ENCODE measurements around the gene SPRYD3.

SPRYD3 gene

GRCh38 chr12:53062977-53063707 lies 16.0 kb downstream of the SPRYD3 start:
- 76% methylated on average over 14 of the region's 14 CpGs for WGBS
- Histone ChIP-seq H3K9me3 (ENCODE audit: control insufficient read depth, low read length) (no peaks in the 10 kb centered on the region), H2AFZ (ENCODE audit: low read depth, low read length) (no peak overlapping the region)

DNA sequence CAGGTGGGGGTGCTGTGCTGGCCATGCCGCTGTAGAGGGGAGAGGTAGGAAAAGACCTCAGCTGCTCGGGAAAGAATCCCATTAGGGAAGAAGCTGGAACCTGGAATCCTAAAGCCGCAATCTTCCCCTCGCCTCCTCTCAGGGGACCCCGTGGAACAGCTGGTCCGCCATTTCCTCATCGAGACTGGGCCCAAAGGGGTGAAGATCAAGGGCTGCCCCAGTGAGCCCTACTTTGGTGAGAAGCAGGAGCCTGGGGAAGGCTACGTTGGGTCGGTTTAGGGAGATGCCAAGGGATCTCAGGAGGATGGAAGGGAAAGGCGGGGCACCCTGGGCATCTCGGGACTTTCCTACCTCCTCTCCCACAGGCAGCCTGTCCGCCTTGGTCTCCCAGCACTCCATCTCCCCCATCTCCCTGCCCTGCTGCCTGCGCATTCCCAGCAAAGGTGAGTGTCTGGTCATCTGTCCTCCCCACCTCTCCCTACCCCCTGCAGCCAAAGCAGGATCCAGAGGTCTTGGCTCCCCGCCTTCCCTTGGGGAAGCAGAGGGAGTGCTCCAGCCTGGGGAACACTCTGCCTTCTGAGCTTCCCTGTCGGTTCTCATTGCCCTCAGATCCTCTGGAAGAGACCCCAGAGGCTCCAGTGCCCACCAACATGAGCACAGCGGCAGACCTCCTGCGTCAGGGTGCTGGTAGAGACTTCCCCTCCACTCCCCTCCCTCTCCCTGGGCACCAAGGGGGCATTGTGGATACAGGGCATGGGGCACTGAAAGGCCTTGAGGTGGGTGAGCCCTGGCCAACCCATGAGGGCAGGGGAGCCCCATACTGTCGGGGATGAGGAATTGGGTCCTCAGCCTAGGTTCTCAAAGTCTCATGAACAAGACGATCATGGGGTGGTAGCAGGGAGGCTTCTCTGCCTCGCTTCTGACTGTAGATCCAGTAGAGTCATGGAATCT lies 16.9 kb downstream of the SPRYD3 start:
- 90% methylated on average over 18 of the region's 20 CpGs for WGBS
- Histone ChIP-seq H3K23ac (ENCODE audit: low read length in 2 of 2) (no peak overlapping the region), H4K91ac (ENCODE audit: low read length) (no peak overlapping the region), H2AK5ac (ENCODE audit: low read length, severe bottlenecking) (no peak overlapping the region), H3K27me3 (ENCODE audit: control insufficient read depth in 1 of 2, insufficient read depth in 1 of 2, low read length in 2 of 2) (no peaks in the 10 kb centered on the region), H2BK5ac (ENCODE audit: low read depth, low read length, poor library complexity, severe bottlenecking) (no peak overlapping the region), H2BK15ac (ENCODE audit: low read depth, poor library complexity, severe bottlenecking) (peak overlapping the region; percentile 17), H2BK120ac (ENCODE audit: low read depth, low read length) (no peak overlapping the region), H2AFZ (ENCODE audit: low read depth, low read length) (no peak overlapping the region), H3K9me3 (ENCODE audit: control insufficient read depth, low read length) (no peaks in the 10 kb centered on the region), H3K4me2 (ENCODE audit: low read length, poor library complexity, severe bottlenecking) (no peak overlapping the region), H3K36me3 (ENCODE audit: control insufficient read depth in 1 of 2, insufficient read depth in 2 of 2, low read depth in 1 of 2, low read length in 2 of 2) (peaks cover 76 to 90% of the 10 kb centered on the region in 2 experiments), H4K8ac (ENCODE audit: low read length) (no peak overlapping the region), H3K4me3 (ENCODE audit: insufficient read depth in 1 of 2, low read depth in 1 of 2, low read length in 2 of 2) (no peak overlapping the region), H3K9ac (ENCODE audit: low read length) (peak overlapping the region; percentile 71), H3K18ac (ENCODE audit: low read depth in 1 of 2, low read length in 2 of 2) (peak overlapping the region in 1 of 2 experiments; percentile 43), H3K4ac (ENCODE audit: low read depth in 1 of 2, low read length in 2 of 2) (no peak overlapping the region), H3K79me1 (replicated peaks; ENCODE audit: low read length, poor library complexity, severe bottlenecking) (peaks cover 3% of the 10 kb centered on the region), H3K27ac (ENCODE audit: low read length, poor library complexity, severe bottlenecking) (no peak overlapping the region), H2BK12ac (ENCODE audit: low read length in 2 of 2) (no peak overlapping the region), H3K14ac (ENCODE audit: low read length in 2 of 2) (peak overlapping the region in 1 of 2 experiments; percentile 22), H3K4me1 (ENCODE audit: control insufficient read depth, insufficient read depth, low read depth, low read length) (peaks cover 34% of the 10 kb centered on the region)
- DNase-seq, result no peak

More at GRCh38 chr12:53062977-53063707, 16.0 kb downstream of the SPRYD3 start:
- Histone ChIP-seq H3K27ac (ENCODE audit: low read length, poor library complexity, severe bottlenecking) (no peak overlapping the region), H3K36me3 (ENCODE audit: control insufficient read depth in 1 of 2, insufficient read depth in 2 of 2, low read depth in 1 of 2, low read length in 2 of 2) (peaks cover 68 to 88% of the 10 kb centered on the region in 2 experiments), H4K8ac (ENCODE audit: low read length) (no peak overlapping the region), H2BK120ac (ENCODE audit: low read depth, low read length) (no peak overlapping the region), H3K18ac (ENCODE audit: low read depth in 1 of 2, low read length in 2 of 2) (no peak overlapping the region), H3K4me3 (ENCODE audit: insufficient read depth in 1 of 2, low read depth in 1 of 2, low read length in 2 of 2) (no peak overlapping the region), H3K4ac (ENCODE audit: low read depth in 1 of 2, low read length in 2 of 2) (no peak overlapping the region), H3K14ac (ENCODE audit: low read length in 2 of 2) (no peak overlapping the region), H4K91ac (ENCODE audit: low read length) (no peak overlapping the region), H3K4me2 (ENCODE audit: low read length, poor library complexity, severe bottlenecking) (no peak overlapping the region), H3K4me1 (ENCODE audit: control insufficient read depth, insufficient read depth, low read depth, low read length) (peaks cover 37% of the 10 kb centered on the region), H2BK15ac (ENCODE audit: low read depth, poor library complexity, severe bottlenecking) (no peak overlapping the region), H3K79me1 (replicated peaks; ENCODE audit: low read length, poor library complexity, severe bottlenecking) (peaks cover 3% of the 10 kb centered on the region), H3K23ac (ENCODE audit: low read length in 2 of 2) (no peak overlapping the region), H2BK5ac (ENCODE audit: low read depth, low read length, poor library complexity, severe bottlenecking) (no peak overlapping the region), H3K9ac (ENCODE audit: low read length) (peak overlapping the region; percentile 76), H3K27me3 (ENCODE audit: control insufficient read depth in 1 of 2, insufficient read depth in 1 of 2, low read length in 2 of 2) (no peaks in the 10 kb centered on the region), H2BK12ac (ENCODE audit: low read length in 2 of 2) (no peak overlapping the region), H2AK5ac (ENCODE audit: low read length, severe bottlenecking) (no peak overlapping the region)
- no peak for DNase-seq

DNA sequence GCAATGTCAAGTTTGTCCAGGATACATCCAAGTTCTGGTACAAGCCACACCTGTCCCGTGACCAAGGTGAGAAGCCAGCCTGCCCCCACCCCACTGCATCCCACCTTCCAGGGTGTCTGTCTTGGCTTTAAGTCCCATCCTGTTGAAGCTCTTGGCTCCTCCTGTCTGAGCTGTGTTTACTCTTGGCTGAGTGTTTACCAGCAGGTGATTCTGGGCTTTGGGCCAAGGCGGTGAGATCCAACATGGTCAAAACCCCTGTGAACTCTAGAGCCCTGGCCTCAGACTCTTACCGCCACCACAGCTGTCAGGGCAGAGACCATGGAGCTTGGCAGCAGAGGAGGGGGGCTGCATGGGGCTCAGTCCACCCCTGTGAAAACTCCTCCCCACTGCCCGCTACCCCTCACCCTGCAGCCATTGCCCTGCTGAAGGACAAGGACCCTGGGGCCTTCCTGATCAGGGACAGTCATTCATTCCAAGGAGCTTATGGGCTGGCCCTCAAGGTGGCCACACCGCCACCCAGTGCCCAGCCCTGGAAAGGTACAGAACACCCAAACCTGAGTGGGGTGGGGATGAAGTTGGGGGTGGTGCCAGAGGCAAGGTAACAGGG lies 17.7 kb downstream of the SPRYD3 start:
- Histone ChIP-seq H4K91ac (ENCODE audit: low read length) (no peak overlapping the region), H3K4me2 (ENCODE audit: low read length, poor library complexity, severe bottlenecking) (no peak overlapping the region), H2BK12ac (ENCODE audit: low read length in 2 of 2) (no peak overlapping the region), H3K4ac (ENCODE audit: low read depth in 1 of 2, low read length in 2 of 2) (no peak overlapping the region), H3K79me1 (replicated peaks; ENCODE audit: low read length, poor library complexity, severe bottlenecking) (peaks cover 3% of the 10 kb centered on the region), H2BK5ac (ENCODE audit: low read depth, low read length, poor library complexity, severe bottlenecking) (no peak overlapping the region), H3K14ac (ENCODE audit: low read length in 2 of 2) (no peak overlapping the region), H3K4me3 (ENCODE audit: insufficient read depth in 1 of 2, low read depth in 1 of 2, low read length in 2 of 2) (no peak overlapping the region), H3K9me3 (ENCODE audit: control insufficient read depth, low read length) (no peaks in the 10 kb centered on the region), H3K18ac (ENCODE audit: low read depth in 1 of 2, low read length in 2 of 2) (peak overlapping the region in 1 of 2 experiments; percentile 23), H2AFZ (ENCODE audit: low read depth, low read length) (no peak overlapping the region), H3K27me3 (ENCODE audit: control insufficient read depth in 1 of 2, insufficient read depth in 1 of 2, low read length in 2 of 2) (no peaks in the 10 kb centered on the region), H3K27ac (ENCODE audit: low read length, poor library complexity, severe bottlenecking) (no peak overlapping the region), H3K9ac (ENCODE audit: low read length) (peak overlapping the region; percentile 71), H4K8ac (ENCODE audit: low read length) (no peak overlapping the region), H2AK5ac (ENCODE audit: low read length, severe bottlenecking) (no peak overlapping the region), H3K36me3 (ENCODE audit: control insufficient read depth in 1 of 2, insufficient read depth in 2 of 2, low read depth in 1 of 2, low read length in 2 of 2) (peaks cover 82 to 91% of the 10 kb centered on the region in 2 experiments), H2BK120ac (ENCODE audit: low read depth, low read length) (no peak overlapping the region), H3K4me1 (ENCODE audit: control insufficient read depth, insufficient read depth, low read depth, low read length) (peaks cover 30% of the 10 kb centered on the region), H3K23ac (ENCODE audit: low read length in 2 of 2) (no peak overlapping the region), H2BK15ac (ENCODE audit: low read depth, poor library complexity, severe bottlenecking) (peak overlapping the region; percentile 17)
- WGBS, result 91% methylated on average over 5 of the region's 5 CpGs
- no peak for DNase-seq

Data from mesenchymal stem cell (in vitro differentiated cells and primary cell).